GM12865 (cell line): ENCODE measurements around the gene ELP2.

Experiments used
- DNase-seq: peaks from one replicate; pipeline ENCODE4 v3.0.0; 2010; ENCODE audit warnings: low read depth
- H3K4me3 ChIP-seq: 2 replicates; pipeline ENCODE4 v1.5.1; 2011; ENCODE audit warnings: mild to moderate bottlenecking, low read depth, low read length, control low read depth
- CTCF ChIP-seq: IDR thresholded peaks from 2 replicates; pipeline ENCODE4 v1.5.1; 2011; ENCODE audit warnings: low read length, control low read depth, low read depth, inconsistent platforms; ENCODE audit not compliant: insufficient read depth; ENCODE audit errors: missing control alignments

ELP2 gene

GRCh38 chr18:36214811-36215210 is 85.1 kb downstream of the ELP2 start:
- no peak for DNase-seq
- H3K4me3 ChIP-seq: no peak overlapping the region
- no peak for TF ChIP-seq CTCF

DNA sequence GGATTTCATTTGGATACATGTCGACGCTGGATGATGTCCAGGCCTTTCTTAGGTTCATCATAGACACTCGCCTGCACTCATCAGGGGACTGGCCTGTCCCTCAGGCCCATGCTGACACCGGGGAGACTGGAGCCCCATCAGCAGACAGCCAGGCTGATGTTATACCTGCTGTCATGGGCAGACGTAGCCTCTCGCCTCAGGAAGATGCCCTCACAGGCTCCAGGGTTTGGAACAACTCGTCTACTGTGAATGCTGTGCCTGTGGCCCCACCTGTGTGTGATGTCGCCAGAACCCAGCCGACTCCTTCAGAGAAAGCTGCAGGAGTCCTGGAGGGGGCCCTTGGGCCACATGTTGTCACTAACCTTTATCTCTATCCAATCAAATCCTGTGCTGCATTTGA is 85.9 kb downstream of the ELP2 start:
- H3K4me3 ChIP-seq: no peak overlapping the region
- TF ChIP-seq CTCF: no peak
- no peak for DNase-seq

DNA sequence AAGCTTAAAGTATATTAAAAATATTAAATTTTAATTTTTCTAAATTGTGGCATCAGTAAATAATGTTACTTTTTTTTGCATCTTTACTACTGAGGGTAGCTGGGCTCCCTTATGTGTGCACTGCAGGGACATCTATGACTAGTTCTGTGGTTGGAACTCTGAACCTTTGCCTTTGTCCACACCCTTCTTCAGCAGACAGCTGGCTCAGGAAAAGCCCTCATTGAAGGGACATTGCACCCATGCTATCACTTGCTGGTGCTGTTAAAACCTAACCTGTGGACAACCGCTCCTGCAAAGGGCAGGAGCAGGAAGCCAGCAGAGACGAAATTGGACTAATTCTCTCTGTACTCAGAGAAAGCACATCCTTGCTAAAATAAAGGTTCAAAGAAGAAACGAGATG is 87.6 kb downstream of the ELP2 start:
- no peak overlapping the region for H3K4me3 ChIP-seq
- no peak for DNase-seq
- no peak for TF ChIP-seq CTCF

DNA sequence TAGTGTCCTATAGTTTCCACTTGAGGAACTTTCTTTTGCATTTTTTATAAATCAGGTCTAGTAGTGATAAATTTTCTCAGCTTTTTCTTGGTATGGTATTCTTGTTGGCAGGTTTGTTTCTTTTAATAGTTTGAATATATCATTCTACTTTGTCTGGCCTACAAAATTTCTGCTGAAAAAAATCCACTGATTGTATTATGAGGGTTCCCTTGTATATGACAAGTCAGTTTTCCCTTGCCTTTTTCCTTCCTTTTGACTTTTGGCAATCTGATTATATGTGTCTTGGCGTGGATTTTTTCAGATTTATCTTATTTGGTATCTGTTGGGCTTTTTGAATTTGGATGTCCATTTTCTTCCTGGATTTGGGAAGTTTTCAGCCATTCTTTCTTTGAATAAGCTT is 99.5 kb downstream of the ELP2 start:
- TF ChIP-seq CTCF: no peak
- DNase-seq: no peak
- no peak overlapping the region for H3K4me3 ChIP-seq
